HepG2 (cell line): ENCODE results near the gene RAB3B. TPM values are rescaled to one million over a fixed set of nuclear protein-coding genes. Genes with fewer than 3 reads are reported as not detected.

Experiments
- CREB1 ChIP-seq, 2 experiments: fragments of 450-650 bp in 1 of 2; IDR thresholded peaks; 2 replicates each; pipeline ENCODE4 v1.6.1; 2016 to 2017; ENCODE audit warnings: control low read depth in 1 of 2, mild to moderate bottlenecking in 1 of 2, missing compliant biosample characterization in 1 of 2, missing genetic modification characterization in 1 of 2
- DZIP1 ChIP-seq: sonication (generic); formaldehyde crosslinking; IDR thresholded peaks from 2 replicates; pipeline ENCODE4 v1.5.0; 2020; ENCODE audit warnings: mild to moderate bottlenecking, missing genetic modification reagents
- ESRRA ChIP-seq: sonication (generic); formaldehyde crosslinking; IDR thresholded peaks from 2 replicates; pipeline ENCODE4 v1.5.1; 2020; ENCODE audit warnings: mild to moderate bottlenecking, low read depth, missing genetic modification reagents
- FOXP4 ChIP-seq: sonication (generic); formaldehyde crosslinking; IDR thresholded peaks from 2 replicates; pipeline ENCODE4 v1.4.0; 2020; ENCODE audit warnings: missing genetic modification reagents
- HNRNPK ChIP-seq: fragments of 200-400 bp; formaldehyde crosslinking; IDR thresholded peaks from 2 replicates; pipeline ENCODE4 v1.6.1; 2018; ENCODE audit warnings: low read length, low read depth, moderate library complexity, mild to moderate bottlenecking; ENCODE audit not compliant: poor library complexity, severe bottlenecking
- MAX ChIP-seq: IDR thresholded peaks from 2 replicates; pipeline ENCODE4 v1.6.1; 2012; ENCODE audit warnings: inconsistent platforms
- NFE2L1 ChIP-seq: sonication (generic); formaldehyde crosslinking; IDR thresholded peaks from 2 replicates; pipeline ENCODE4 v1.4.0; 2020; ENCODE audit warnings: missing genetic modification reagents, mild to moderate bottlenecking, borderline replicate concordance
- PAX8 ChIP-seq: sonication (generic); formaldehyde crosslinking; IDR thresholded peaks from 2 replicates; pipeline ENCODE4 v1.8.0; 2022; ENCODE audit warnings: mild to moderate bottlenecking, missing genetic modification reagents, borderline replicate concordance
- RFX1 ChIP-seq: fragments of 450-650 bp; IDR thresholded peaks from 2 replicates; pipeline ENCODE4 v1.6.1; 2017
- SMAD3 ChIP-seq: sonication (generic); formaldehyde crosslinking; IDR thresholded peaks from 2 replicates; pipeline ENCODE4 v1.4.0; 2020; ENCODE audit warnings: missing genetic modification reagents
- TFE3 ChIP-seq: IDR thresholded peaks from 2 replicates; pipeline ENCODE4 v1.6.1; 2016
- ZNF124 ChIP-seq: sonication (generic); formaldehyde crosslinking; IDR thresholded peaks from 2 replicates; pipeline ENCODE4 v1.4.0; 2020; ENCODE audit warnings: missing genetic modification reagents
- ZNF138 ChIP-seq: sonication (generic); formaldehyde crosslinking; IDR thresholded peaks from 2 replicates; pipeline ENCODE4 v1.5.0; 2020; ENCODE audit warnings: mild to moderate bottlenecking, low read depth, missing genetic modification reagents
- ZNF644 ChIP-seq: IDR thresholded peaks from 2 replicates; pipeline ENCODE4 v1.6.1; 2016; ENCODE audit warnings: low read depth
- ZNF800 ChIP-seq: sonication (generic); formaldehyde crosslinking; IDR thresholded peaks from 2 replicates; pipeline ENCODE4 v1.4.0; 2020; ENCODE audit warnings: missing genetic modification reagents
- ZSCAN20 ChIP-seq: sonication (generic); formaldehyde crosslinking; IDR thresholded peaks from 2 replicates; pipeline ENCODE4 v1.4.0; 2020; ENCODE audit warnings: missing genetic modification reagents, mild to moderate bottlenecking, borderline replicate concordance
- ZSCAN21 ChIP-seq: sonication (generic); formaldehyde crosslinking; IDR thresholded peaks from 2 replicates; pipeline ENCODE4 v1.8.0; 2022; ENCODE audit warnings: mild to moderate bottlenecking, missing genetic modification reagents, moderate library complexity, borderline replicate concordance
- ZZZ3 ChIP-seq: sonication (generic); formaldehyde crosslinking; IDR thresholded peaks from 2 replicates; pipeline ENCODE4 v1.4.0; 2020; ENCODE audit warnings: missing genetic modification reagents, mild to moderate bottlenecking, borderline replicate concordance
- polyA plus RNA-seq, 8 experiments: library from polyadenylated mRNA; depleted of rRNA in 3 of 8; stranded (reverse) in 7 of 8; unstranded in 1 of 8; fragments of >200 nt; fragmentation: Illumina TruSeq in 4 of 8; extraction: Trizol in 4 of 8; gene quantifications; 2 replicates each; pipeline versions ENCODE4 v1.2.1 to v1.2.3, GENCODE V29; 2011 to 2016; ENCODE audit warnings: low read depth in 4 of 8, missing spikeins in 1 of 8, mixed read lengths in 1 of 8; ENCODE audit not compliant: insufficient read depth in 1 of 8
- total RNA-seq, 5 experiments: library from RNA; depleted of rRNA; stranded (reverse); fragments of >200 nt; fragmentation: Illumina TruSeq; extraction: Trizol; gene quantifications; 2 replicates each; pipeline ENCODE4 v1.2.3, GENCODE V29; 2016; ENCODE audit warnings: low read depth in 1 of 5

Gene RAB3B
- total and polyA plus RNA-seq, 2 of the 13 experiments (the other 11 are each of a cell fraction or from before 2014, with no cell fraction given) = 1.0 to 1.2 TPM

GRCh38 chr1:52033190-52034049 is 42.9 kb upstream of the RAB3B start, which contains the start of gene KTI12 (continued):
- no peak for TF ChIP-seq NFE2L1
- peak; percentile 69 for TF ChIP-seq RFX1
- TF ChIP-seq SMAD3 = peak; percentile 51; the same call in 1 of the 2 replicates
- TF ChIP-seq HNRNPK = no peak
- TF ChIP-seq DZIP1 = peak; percentile 86; the same call in 1 of the 2 replicates
- TF ChIP-seq ZSCAN20 (CRISPR knock-in tag) = 0 out of 2 replicates have a peak, but pooled peaks have one; percentile 37
- TF ChIP-seq ESRRA (CRISPR knock-in tag) = no peak
- peak; percentile 60; the same call in 1 of the 2 replicates for TF ChIP-seq CREB1 (IDR thresholded peaks at IDR 0.05)
- TF ChIP-seq CREB1 (CRISPR knock-in tag; IDR thresholded peaks at IDR 0.05) = peak; percentile 95
- TF ChIP-seq ZNF124 (CRISPR knock-in tag) = peak; percentile 38; the same call in 1 of the 2 replicates
- no peak; the same call in 1 of the 2 replicates for TF ChIP-seq TFE3
- peak; percentile 23; the same call in 1 of the 2 replicates for TF ChIP-seq ZZZ3 (CRISPR knock-in tag)
- no peak for TF ChIP-seq PAX8
- TF ChIP-seq FOXP4 (CRISPR knock-in tag) = peak; percentile 44; the same call in 1 of the 2 replicates
- no peak for TF ChIP-seq ZNF644 (CRISPR knock-in tag)
- peak; percentile 62; the same call in 1 of the 2 replicates for TF ChIP-seq ZSCAN21
- TF ChIP-seq MAX = peak; percentile 83
- TF ChIP-seq ZNF800 (CRISPR knock-in tag) = peak; percentile 69; the same call in 1 of the 2 replicates
- TF ChIP-seq ZNF138 (CRISPR knock-in tag) = 0 out of 2 replicates have a peak, but pooled peaks have one; percentile 30
